ENCODE measurements around the gene CNTNAP3. TPM values are rescaled to one million over a fixed set of nuclear protein-coding genes. Genes with fewer than 3 reads are reported as not detected.
"Not testable (repeated sequence)": the region's sequence is repeated elsewhere in the genome, so short reads cannot be mapped to it uniquely, and the experiment has no call there.

Gene CNTNAP3
- total and polyA plus RNA-seq, 10 of the 15 experiments (the other 5 are each of a cell fraction or from before 2014, with no cell fraction given), result 0.04 to 0.13 (median 0.06) TPM; not detected in 7

GRCh38 chr9:39042352-39042803 lies 245.6 kb downstream of the CNTNAP3 start:
- FAIRE-seq; H3K27me3 ChIP-seq (replicated peaks in 1 of 2; ENCODE audit: control insufficient read depth in 2 of 2, insufficient read depth in 2 of 2, low read length in 1 of 2); H3K4me1 ChIP-seq (ENCODE audit: control insufficient read depth, insufficient read depth, low read length); H3K79me2 ChIP-seq (ENCODE audit: control insufficient read depth, insufficient read depth, low read length); BruUV-seq (replicated peaks); POLR2A ChIA-PET; RAD21 ChIA-PET (ENCODE audit: unreplicated experiment); SMC1A ChIA-PET (ENCODE audit: uncharacterized antibody, unreplicated experiment); intact Hi-C loops (cut with micrococcal nuclease; ENCODE audit: unreplicated experiment); H3K27ac ChIP-seq (ENCODE audit: control insufficient read depth, insufficient read depth); ATAC-seq; H4K20me1 ChIP-seq (ENCODE audit: control insufficient read depth, insufficient read depth); H3K9me3 ChIP-seq (replicated peaks; ENCODE audit: control insufficient read depth, insufficient read depth, low read length); H3K4me2 ChIP-seq (ENCODE audit: control insufficient read depth, insufficient read depth); H2AFZ ChIP-seq (ENCODE audit: control insufficient read depth, low read depth, low read length); H3K9ac ChIP-seq (ENCODE audit: control insufficient read depth, insufficient read depth, low read length); DNase-seq (ENCODE audit: low read depth, low spot score); H3K36me3 ChIP-seq (ENCODE audit: control insufficient read depth in 2 of 2, insufficient read depth in 2 of 2, low read length in 1 of 2); in situ Hi-C loops (cut with MboI); CTCF ChIA-PET; H3K4me3 ChIP-seq: not testable (repeated sequence)
- WGBS (ENCODE audit: insufficient coverage, insufficient replicate concordance, low lambda C conversion rate, missing lambda C conversion rate), result 64% methylated on average over 27 of the region's 27 CpGs

- RAD21 ChIA-PET (ENCODE audit: unreplicated experiment); H3K9ac ChIP-seq (ENCODE audit: control insufficient read depth, insufficient read depth, low read length); H3K4me2 ChIP-seq (ENCODE audit: control insufficient read depth, insufficient read depth); H3K27me3 ChIP-seq (replicated peaks in 1 of 2; ENCODE audit: control insufficient read depth in 2 of 2, insufficient read depth in 2 of 2, low read length in 1 of 2); intact Hi-C loops (cut with micrococcal nuclease; ENCODE audit: unreplicated experiment); POLR2A ChIA-PET; H2AFZ ChIP-seq (ENCODE audit: control insufficient read depth, low read depth, low read length); H4K20me1 ChIP-seq (ENCODE audit: control insufficient read depth, insufficient read depth); BruUV-seq (replicated peaks); H3K36me3 ChIP-seq (ENCODE audit: control insufficient read depth in 2 of 2, insufficient read depth in 2 of 2, low read length in 1 of 2); H3K4me1 ChIP-seq (ENCODE audit: control insufficient read depth, insufficient read depth, low read length); DNase-seq (ENCODE audit: low read depth, low spot score); FAIRE-seq; ATAC-seq; H3K79me2 ChIP-seq (ENCODE audit: control insufficient read depth, insufficient read depth, low read length); SMC1A ChIA-PET (ENCODE audit: uncharacterized antibody, unreplicated experiment); H3K27ac ChIP-seq (ENCODE audit: control insufficient read depth, insufficient read depth); in situ Hi-C loops (cut with MboI); CTCF ChIA-PET; H3K4me3 ChIP-seq; H3K9me3 ChIP-seq (replicated peaks; ENCODE audit: control insufficient read depth, insufficient read depth, low read length): not testable (repeated sequence)
- 65% methylated on average over 10 of the region's 10 CpGs for WGBS (ENCODE audit: insufficient coverage, insufficient replicate concordance, low lambda C conversion rate, missing lambda C conversion rate)
These were observed 246.2 kb downstream of the CNTNAP3 start for GRCh38 chr9:39041774-39042173.

- H3K9ac ChIP-seq (ENCODE audit: control insufficient read depth, insufficient read depth, low read length); FAIRE-seq; POLR2A ChIA-PET; H3K79me2 ChIP-seq (ENCODE audit: control insufficient read depth, insufficient read depth, low read length); CTCF ChIA-PET; H3K4me1 ChIP-seq (ENCODE audit: control insufficient read depth, insufficient read depth, low read length); H3K4me3 ChIP-seq; H2AFZ ChIP-seq (ENCODE audit: control insufficient read depth, low read depth, low read length); H3K36me3 ChIP-seq (ENCODE audit: control insufficient read depth in 2 of 2, insufficient read depth in 2 of 2, low read length in 1 of 2); H3K27me3 ChIP-seq (replicated peaks in 1 of 2; ENCODE audit: control insufficient read depth in 2 of 2, insufficient read depth in 2 of 2, low read length in 1 of 2); in situ Hi-C loops (cut with MboI); H3K4me2 ChIP-seq (ENCODE audit: control insufficient read depth, insufficient read depth); BruUV-seq (replicated peaks); SMC1A ChIA-PET (ENCODE audit: uncharacterized antibody, unreplicated experiment); RAD21 ChIA-PET (ENCODE audit: unreplicated experiment); H4K20me1 ChIP-seq (ENCODE audit: control insufficient read depth, insufficient read depth); intact Hi-C loops (cut with micrococcal nuclease; ENCODE audit: unreplicated experiment); H3K9me3 ChIP-seq (replicated peaks; ENCODE audit: control insufficient read depth, insufficient read depth, low read length); H3K27ac ChIP-seq (ENCODE audit: control insufficient read depth, insufficient read depth); ATAC-seq; DNase-seq (ENCODE audit: low read depth, low spot score): not testable (repeated sequence)
- 55% methylated on average over 2 of the region's 2 CpGs for WGBS (ENCODE audit: insufficient coverage, insufficient replicate concordance, low lambda C conversion rate, missing lambda C conversion rate)
These were observed 248.8 kb downstream of the CNTNAP3 start for GRCh38 chr9:39039148-39039547.

GRCh38 chr9:39038221-39038620 lies 249.7 kb downstream of the CNTNAP3 start:
- DNase-seq (ENCODE audit: low read depth, low spot score); FAIRE-seq; H3K27ac ChIP-seq (ENCODE audit: control insufficient read depth, insufficient read depth); CTCF ChIA-PET; POLR2A ChIA-PET; intact Hi-C loops (cut with micrococcal nuclease; ENCODE audit: unreplicated experiment); H3K79me2 ChIP-seq (ENCODE audit: control insufficient read depth, insufficient read depth, low read length); H2AFZ ChIP-seq (ENCODE audit: control insufficient read depth, low read depth, low read length); ATAC-seq; SMC1A ChIA-PET (ENCODE audit: uncharacterized antibody, unreplicated experiment); H4K20me1 ChIP-seq (ENCODE audit: control insufficient read depth, insufficient read depth); H3K9me3 ChIP-seq (replicated peaks; ENCODE audit: control insufficient read depth, insufficient read depth, low read length); H3K27me3 ChIP-seq (replicated peaks in 1 of 2; ENCODE audit: control insufficient read depth in 2 of 2, insufficient read depth in 2 of 2, low read length in 1 of 2); BruUV-seq (replicated peaks); in situ Hi-C loops (cut with MboI); RAD21 ChIA-PET (ENCODE audit: unreplicated experiment); H3K9ac ChIP-seq (ENCODE audit: control insufficient read depth, insufficient read depth, low read length); H3K36me3 ChIP-seq (ENCODE audit: control insufficient read depth in 2 of 2, insufficient read depth in 2 of 2, low read length in 1 of 2); H3K4me1 ChIP-seq (ENCODE audit: control insufficient read depth, insufficient read depth, low read length); H3K4me2 ChIP-seq (ENCODE audit: control insufficient read depth, insufficient read depth); H3K4me3 ChIP-seq: not testable (repeated sequence)
- WGBS (ENCODE audit: insufficient coverage, insufficient replicate concordance, low lambda C conversion rate, missing lambda C conversion rate), result 0% methylated on average over 1 of the region's 1 CpG
